CD1c-positive myeloid dendritic cell (primary cell): Measurements from ENCODE around the gene AMPD3.

ENCODE experiments used
- DNase-seq: peaks from one replicate; pipeline ENCODE4 v3.0.0-alpha.2; 2016; ENCODE audit errors: extremely low spot score

Gene AMPD3

GRCh38 chr11:10503777-10504480, 48.9 kb downstream of the AMPD3 start:
- peak; percentile 68 for DNase-seq

GRCh38 chr11:10504490-10504889, 49.4 kb downstream of the AMPD3 start:
- DNase-seq: no peak

DNA sequence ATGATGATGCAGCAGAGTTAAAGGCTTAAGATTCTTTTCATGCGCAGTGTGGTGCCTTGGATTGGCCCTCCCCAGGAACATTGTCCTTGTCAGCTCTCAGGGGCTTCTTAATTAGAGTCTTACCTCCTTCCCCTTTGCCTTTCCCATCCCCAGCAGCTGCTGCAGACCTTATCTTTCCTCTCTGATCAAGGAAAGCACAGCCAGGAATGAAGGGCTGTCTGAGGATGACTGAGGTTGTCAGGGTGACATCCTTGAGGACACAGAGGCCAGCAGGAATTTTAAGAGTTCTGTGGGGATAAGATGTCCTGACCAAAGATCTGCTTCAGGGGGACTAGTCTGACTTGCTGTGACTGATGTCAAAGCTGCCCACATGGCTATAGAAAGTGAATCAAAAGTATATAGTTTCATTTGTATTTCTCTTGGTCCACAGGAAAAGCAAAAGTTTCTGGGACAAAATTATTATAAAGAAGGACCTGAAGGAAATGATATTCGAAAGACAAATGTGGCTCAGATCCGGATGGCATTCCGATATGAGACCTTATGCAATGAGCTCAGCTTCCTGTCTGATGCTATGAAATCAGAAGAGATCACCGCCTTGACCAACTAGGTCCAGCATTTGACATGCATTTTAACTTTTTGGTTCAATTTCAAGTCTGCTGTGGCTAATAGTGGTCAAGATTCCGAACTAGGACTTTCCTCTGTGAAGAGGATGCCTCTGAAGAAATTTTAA, 50.4 kb downstream of the AMPD3 start:
- no peak for DNase-seq

GRCh38 chr11:10506008-10506370, 50.9 kb downstream of the AMPD3 start:
- no peak for DNase-seq

- no peak for DNase-seq
Observed at GRCh38 chr11:10511181-10511621, 56.1 kb downstream of the AMPD3 start.

DNA sequence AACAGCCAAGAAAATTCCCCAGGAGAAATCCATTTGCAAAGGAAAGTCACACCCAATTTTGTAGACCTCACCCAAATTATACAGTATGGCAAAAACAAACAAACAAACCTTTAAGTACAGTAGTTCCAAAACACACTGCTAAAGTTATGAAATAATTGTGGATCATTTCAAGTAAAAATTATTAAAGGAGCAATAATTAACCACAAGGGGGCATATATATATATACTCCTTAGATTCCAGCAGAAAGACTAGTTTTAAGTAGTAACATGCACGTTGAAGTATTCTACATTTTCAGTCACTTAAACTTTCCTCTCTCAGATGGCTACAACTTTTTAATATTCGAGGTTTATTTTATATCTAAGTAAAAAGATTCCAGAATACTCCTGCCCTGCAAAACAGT, 59.1 kb downstream of the AMPD3 start:
- peak; percentile 36 for DNase-seq

GRCh38 chr11:10514709-10515108, 59.6 kb downstream of the AMPD3 start:
- no peak for DNase-seq

DNA sequence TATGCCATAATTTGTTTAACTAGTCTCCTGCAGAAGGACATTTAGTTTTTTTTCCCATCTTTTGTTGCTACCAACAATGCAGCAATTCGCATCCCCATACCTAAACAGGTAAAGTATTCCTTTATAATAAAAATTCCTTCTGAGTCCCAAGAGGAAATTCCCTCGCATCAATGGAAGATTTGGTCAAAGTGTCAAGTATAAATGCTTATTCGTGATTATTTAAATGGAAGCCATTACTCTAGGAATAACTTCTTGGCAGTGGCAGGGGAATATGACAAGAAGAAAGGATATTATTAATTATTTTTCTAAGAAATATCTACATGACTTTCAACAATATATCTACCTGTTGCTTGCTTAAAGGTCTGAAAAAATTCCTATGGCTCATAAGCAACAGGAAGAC, 60.4 kb downstream of the AMPD3 start:
- DNase-seq: no peak

DNA sequence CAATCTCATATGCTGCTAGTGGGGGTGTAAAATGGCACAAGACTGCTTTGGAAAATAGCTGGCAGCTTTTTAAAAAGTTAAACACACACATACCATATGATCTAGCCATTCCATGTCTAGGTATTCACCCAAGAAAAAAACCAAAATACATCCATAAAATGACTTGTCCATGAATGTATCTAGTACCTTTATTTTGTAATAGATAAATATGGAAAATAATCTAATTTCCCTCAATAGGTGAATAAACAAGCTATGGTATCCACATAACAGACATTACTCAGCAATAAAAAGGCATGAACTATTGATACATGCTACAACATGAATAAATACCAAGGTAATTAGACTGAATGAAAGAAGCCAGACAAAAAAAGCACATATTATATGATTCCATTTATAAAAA, 63.1 kb downstream of the AMPD3 start:
- no peak for DNase-seq

DNA sequence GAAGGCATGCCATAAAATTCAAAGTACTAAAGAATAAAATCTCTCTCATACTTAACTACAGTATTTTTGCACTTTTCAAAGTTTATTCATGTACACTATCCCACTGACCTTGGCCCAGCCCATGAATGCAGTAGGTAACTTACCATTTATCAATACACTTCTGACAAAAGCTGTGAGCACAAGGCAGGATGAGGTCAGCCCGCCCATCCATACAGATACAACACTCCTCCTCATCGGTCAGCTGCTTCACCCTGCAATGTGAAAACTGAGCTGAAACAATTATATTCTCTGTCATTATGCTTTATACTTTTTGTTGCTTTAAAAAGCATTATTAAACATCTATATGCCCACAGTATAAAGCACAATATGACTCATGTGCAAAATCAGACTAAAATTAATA, 63.8 kb downstream of the AMPD3 start:
- no peak for DNase-seq

- no peak for DNase-seq
Observed at GRCh38 chr11:10519630-10520029, 64.6 kb downstream of the AMPD3 start.

DNA sequence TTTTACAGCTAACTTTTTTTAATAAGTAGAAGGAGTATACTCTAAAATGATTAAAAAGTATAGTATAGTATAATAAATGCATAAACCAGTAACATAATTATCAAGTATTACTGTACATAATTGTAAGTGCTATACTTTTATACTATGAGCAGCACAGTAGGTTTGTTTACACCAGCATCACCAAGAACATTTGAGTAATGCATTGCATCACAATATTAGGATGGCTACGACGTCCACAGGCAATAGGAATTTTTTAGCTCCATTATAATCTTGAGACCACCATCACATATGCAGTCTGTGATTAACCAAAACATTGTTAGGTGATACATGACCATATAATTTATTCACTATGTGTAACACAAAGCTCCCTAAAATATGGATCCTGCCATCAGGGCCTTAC, 65.5 kb downstream of the AMPD3 start:
- DNase-seq: no peak

- DNase-seq: no peak
Observed at GRCh38 chr11:10522276-10522675, 67.2 kb downstream of the AMPD3 start.

- no peak for DNase-seq
Observed at GRCh38 chr11:10522921-10523320, 67.9 kb downstream of the AMPD3 start.

DNA sequence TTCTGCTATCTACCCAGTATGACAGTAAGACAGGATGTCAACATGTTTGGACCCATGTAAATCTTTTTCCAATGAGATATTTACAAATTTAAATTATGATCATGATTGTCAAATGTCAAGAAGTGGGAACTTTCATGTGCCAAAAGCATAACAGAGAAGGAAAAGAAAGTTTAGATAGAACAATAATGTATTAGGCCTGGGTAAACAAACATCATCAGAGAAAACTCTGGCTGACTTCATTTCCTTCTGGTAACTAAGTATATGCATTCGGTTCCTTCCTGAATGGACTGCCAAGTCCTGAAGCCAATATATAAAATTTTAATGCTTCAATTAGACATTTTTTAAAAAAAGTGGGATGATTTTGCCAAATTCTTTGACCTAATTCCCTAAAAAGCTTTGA, 69.4 kb downstream of the AMPD3 start:
- DNase-seq: no peak

DNA sequence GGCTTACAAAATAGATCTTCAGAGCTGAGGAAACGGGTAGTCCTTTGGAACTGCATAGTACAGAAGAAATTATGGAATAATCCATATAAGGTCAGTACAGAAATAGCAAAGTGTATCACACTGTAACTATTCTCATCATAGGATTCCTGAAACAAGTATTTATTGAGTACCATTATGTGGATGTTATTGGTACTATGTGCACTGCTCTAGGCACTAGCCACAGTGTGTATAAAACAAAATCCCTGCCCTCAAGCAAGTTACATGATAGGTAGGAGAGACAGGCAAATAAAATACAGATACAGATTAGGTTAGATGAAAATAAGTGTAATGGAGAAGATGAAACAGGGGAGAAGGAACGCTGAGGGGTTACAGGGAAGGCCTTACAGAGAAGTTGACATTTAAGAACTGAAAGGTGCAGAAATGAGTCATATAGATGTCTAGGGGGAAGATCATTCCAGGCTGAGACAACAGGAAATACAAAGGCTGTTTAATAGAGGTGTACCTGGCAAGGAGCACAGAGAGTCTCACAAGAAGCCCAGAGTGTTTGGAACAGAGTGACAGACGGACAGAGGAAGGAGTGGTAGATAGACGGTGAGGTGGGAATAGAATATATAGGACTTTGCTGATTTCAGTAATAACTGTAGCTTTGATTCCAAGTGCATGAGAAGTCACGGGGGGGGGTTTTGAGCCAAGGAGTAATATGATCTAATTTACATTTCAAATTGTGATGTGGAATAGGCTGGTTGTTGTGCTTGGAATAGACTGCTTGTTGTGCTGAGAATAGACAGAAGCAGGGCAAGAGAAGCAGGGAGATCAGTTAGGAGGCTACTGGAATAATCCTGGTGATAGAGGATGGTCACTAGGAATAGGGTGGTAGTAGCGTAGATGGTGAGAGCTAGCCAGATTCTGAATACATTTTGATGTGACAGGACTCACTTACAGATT, 72.2 kb downstream of the AMPD3 start:
- peak; percentile 16 for DNase-seq

DNA sequence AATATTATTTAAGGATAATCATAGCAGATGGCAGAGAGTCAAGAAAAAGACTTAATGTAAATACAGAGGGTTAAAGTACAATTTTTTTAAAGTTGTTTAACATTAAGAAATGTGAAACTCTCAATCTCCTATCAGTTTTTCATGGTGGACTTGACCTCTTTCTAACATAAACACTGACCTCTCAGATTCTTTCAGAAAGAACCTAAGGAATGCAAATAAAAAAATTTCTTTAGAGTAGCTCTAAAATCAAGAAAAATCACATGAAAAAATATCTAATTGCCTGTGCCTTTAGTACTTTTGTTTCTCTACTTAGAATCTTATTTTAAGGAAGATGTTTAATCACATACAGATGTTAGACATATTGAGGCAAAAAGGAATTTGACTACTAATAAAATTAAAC, 73.1 kb downstream of the AMPD3 start:
- DNase-seq: no peak

DNA sequence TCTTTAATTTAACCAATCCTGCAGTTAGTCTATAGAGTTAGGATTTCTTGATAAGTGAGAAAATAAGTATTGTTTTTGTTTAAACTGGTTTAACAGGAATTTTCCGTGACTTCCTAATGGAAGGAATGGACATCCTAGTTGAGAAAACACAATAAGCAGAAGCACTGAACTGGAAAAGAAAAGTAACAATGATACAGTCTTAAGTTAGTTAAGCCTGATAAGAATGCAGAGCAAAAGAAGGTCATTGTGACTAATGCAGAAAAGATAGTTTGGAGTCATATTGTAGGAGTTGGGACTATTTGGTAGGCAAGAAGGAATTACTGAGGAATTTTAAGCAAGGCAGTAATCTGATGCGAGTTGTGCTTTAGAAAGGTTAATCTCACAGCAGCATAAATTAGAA, 74.2 kb downstream of the AMPD3 start:
- DNase-seq: no peak

- no peak for DNase-seq
Observed at GRCh38 chr11:10532526-10532925, 77.5 kb downstream of the AMPD3 start.

DNA sequence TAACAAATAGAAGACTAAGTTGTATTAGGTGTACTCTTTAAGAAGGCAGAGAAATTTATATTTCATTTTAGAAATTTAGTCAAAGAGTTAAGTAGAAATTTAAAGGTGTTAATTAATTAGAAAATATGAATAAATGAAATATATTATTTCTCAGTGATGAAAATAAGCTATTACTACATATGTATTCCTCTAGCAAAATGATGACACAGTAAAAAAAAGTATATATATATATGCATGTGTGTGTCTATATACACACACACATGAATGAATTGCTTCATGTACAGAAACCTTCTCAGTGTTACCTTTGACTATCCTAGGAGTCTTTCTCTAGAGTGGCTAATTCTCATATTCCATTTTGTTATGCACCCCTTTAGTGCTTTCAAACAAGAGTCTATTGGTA, 78.3 kb downstream of the AMPD3 start:
- DNase-seq: no peak

DNA sequence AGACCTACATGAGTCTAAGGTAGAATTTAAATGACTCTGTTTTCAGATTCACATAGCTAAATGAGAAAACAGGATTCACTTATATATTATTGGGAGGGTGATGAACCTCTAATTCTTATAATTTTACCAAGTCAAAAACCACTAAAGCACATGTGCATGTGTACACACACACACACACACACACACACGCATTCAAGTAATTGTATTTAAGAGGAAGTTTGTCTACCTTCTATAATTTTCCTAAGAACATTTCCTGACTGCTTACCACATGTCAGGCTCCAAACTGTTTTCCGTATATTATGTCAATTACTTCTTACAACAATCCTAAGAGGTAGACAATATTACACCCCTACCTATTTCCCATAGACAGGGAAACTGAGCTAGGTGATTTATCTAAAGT, 79.3 kb downstream of the AMPD3 start:
- DNase-seq: no peak

DNA sequence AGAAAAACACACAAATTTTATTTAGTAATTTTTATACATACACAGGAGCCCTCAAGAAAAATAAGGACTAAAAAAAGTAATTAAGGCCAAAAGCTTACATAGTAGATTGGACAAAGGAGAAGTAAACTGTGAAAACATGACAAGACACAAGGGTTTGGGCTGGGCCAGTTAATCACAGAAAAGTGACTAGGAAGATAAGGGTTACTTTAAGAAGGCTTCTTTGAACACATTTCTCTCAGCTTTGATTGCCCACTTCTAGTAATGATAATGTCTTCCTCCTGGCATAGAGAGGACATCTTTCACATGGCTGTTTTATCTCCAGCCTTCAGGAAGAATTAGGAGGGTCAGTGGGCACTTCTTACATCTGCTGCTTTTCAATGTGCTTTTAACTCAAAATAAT, 82.5 kb downstream of the AMPD3 start:
- DNase-seq: no peak

- DNase-seq: no peak
Observed at GRCh38 chr11:10538924-10539323, 83.9 kb downstream of the AMPD3 start.
